ENCODE measurements around the gene GP9. TPM values are rescaled to one million over a fixed set of nuclear protein-coding genes. Genes with fewer than 3 reads are reported as not detected.

Gene GP9
- total RNA-seq (not detected), polyA plus RNA-seq (not detected)
- long read RNA-seq, donor 1, result 0 reads
- long read RNA-seq, donor 2, result 0 reads
- long read RNA-seq, donor 3, result 0 reads
- long read RNA-seq, donor 4, result 0 reads
- long read RNA-seq, donor 5, partial matches to known transcripts, result 0 of 1 reads
- long read RNA-seq, donor 5, other reads (novel, unspliced or antisense), result 0 of 1 reads
- long read RNA-seq, donor 6, result 0 reads
- long read RNA-seq, donor 7, result 0 reads
- long read RNA-seq, donor 8, result 0 reads
- long read RNA-seq, donor 9, result 0 reads
- long read RNA-seq, donor 10, result 0 reads

DNA sequence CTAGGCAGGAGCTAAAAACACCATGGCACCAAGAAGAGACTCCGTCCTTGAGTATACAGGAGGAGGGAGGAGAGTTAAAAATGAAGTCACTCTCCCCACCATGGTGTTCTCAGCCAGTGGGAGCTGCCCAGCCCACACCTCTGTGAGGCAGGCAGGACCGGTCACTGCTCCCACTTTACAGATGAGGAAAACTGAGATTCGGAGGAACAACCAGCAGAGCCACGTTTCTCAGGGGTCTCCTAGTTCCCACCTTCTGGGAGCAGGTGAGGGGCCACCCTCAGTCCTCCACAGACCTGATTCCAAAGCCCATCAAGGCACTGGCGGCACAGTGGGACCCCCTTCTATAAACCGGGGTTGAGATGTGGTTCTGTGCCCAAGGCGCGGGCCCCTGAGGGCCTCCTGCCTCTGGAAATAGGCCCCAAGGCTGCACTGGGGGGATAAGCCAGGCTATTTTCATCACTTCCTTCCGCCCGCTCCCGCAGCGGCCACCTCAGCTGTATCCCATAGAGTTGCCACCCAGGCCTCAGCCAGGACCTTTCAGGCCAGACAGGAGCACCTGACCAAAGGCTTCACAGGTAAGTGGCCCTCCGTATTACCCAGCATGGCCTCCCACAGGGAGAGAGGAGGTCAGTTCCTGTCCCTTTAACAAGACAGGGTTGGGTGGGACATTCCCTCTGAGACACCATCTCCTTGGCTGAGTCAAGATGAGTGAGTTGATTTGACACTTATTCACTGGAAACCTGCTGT is at the start of gene GP9:
TSS of gene GP9 (plus strand) at position 504 of the 747 bp plus-strand sequence. CDS start 961 bp downstream, outside the sequence.
- no peak for DNase-seq
- WGBS, 5 donors, result 82 to 91% (median 86%) methylated on average over 9 to 13 of the region's 13 CpGs
- H3K4me1 ChIP-seq, result peaks cover 16 to 36% (median 27%) of the 10 kb centered on the region in 4 donors
- intact Hi-C loops (cut with DNase I; ENCODE audit: low total_unique reads), result no loop called here
- TF ChIP-seq POLR2AphosphoS5 (IDR thresholded peaks at IDR 0.05), result no peak
- TF ChIP-seq, protein P1, sequence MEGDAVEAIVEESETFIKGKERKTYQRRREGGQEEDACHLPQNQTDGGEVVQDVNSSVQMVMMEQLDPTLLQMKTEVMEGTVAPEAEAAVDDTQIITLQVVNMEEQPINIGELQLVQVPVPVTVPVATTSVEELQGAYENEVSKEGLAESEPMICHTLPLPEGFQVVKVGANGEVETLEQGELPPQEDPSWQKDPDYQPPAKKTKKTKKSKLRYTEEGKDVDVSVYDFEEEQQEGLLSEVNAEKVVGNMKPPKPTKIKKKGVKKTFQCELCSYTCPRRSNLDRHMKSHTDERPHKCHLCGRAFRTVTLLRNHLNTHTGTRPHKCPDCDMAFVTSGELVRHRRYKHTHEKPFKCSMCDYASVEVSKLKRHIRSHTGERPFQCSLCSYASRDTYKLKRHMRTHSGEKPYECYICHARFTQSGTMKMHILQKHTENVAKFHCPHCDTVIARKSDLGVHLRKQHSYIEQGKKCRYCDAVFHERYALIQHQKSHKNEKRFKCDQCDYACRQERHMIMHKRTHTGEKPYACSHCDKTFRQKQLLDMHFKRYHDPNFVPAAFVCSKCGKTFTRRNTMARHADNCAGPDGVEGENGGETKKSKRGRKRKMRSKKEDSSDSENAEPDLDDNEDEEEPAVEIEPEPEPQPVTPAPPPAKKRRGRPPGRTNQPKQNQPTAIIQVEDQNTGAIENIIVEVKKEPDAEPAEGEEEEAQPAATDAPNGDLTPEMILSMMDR (IDR thresholded peaks at IDR 0.05), result no peak
- TF ChIP-seq EP300 (IDR thresholded peaks at IDR 0.05), result no peak
- TF ChIP-seq POLR2A (IDR thresholded peaks at IDR 0.05), result no peak
- no peak within 1 kb of the TSS for H3K4me3 ChIP-seq
- no peaks in the 10 kb centered on the region for H3K36me3 ChIP-seq
- H3K27ac ChIP-seq, result peak within 1 kb of the TSS in 1 of 5 donors; percentile 68
- no peaks in the 10 kb centered on the region for H3K27me3 ChIP-seq
- H3K9me3 ChIP-seq, result no peaks in the 10 kb centered on the region

DNA sequence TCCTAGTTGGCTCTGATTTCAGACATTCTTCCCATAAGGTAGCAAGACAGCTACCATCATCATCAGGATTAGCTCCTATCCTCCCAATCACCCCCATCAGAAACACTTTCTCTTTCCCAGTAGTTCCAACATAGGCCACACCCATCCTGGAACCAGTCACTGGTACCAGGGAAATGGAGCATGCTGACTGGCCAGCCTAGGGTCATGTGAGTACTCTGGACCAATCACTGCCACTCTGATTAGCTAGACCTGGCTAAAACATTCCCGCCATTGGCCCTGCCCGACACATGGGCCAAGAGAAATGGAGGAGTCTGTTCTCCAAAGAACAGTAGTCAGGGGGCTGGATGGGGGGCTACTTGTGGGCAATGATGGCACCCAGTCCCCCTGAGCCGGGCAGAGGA is 47.1 kb upstream of the GP9 start:
- intact Hi-C loops (cut with DNase I; ENCODE audit: low total_unique reads), result no loop called here
- 93 to 98% (median 96%) methylated on average over 3 of the region's 3 CpGs for WGBS, 5 donors
- DNase-seq, result no peak
- H3K27me3 ChIP-seq, result no peaks in the 10 kb centered on the region
- no peak overlapping the region for H3K4me3 ChIP-seq
- H3K36me3 ChIP-seq, result peaks cover 0 to 4% (median 0%) of the 10 kb centered on the region in 4 donors
- H3K27ac ChIP-seq, result peak overlapping the region in 4 of 5 donors; percentile 45 to 70 (median 68)
- no peaks in the 10 kb centered on the region for H3K9me3 ChIP-seq
- peaks cover 13 to 32% (median 25%) of the 10 kb centered on the region in 4 donors for H3K4me1 ChIP-seq
- no peak for TF ChIP-seq POLR2AphosphoS5 (IDR thresholded peaks at IDR 0.05)
- no peak for TF ChIP-seq EP300 (IDR thresholded peaks at IDR 0.05)
- TF ChIP-seq, protein P1 (IDR thresholded peaks at IDR 0.05), result no peak
- no peak for TF ChIP-seq POLR2A (IDR thresholded peaks at IDR 0.05)

DNA sequence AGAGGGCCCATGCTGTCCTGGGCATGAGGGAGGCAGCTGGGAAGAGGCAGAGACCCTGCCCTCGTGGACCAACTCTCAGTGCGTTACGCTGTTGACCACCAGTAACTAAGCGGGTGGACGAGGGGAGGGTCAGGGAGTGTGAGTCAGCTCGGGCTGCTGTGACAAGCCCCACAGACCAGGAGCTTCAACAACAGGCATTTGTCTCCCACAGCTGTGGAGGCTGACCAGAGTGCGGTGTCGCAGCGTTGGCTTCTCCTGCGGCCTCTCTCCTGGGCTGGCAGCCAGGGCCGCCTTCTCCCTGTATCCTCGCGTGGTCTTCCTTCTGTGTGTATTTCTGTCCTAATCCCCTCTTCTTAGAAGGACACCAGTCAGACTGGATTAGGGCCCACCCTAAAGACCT is 46.4 kb upstream of the GP9 start:
- no peaks in the 10 kb centered on the region for H3K36me3 ChIP-seq
- no peak for TF ChIP-seq POLR2AphosphoS5 (IDR thresholded peaks at IDR 0.05)
- no peaks in the 10 kb centered on the region for H3K27me3 ChIP-seq
- H3K4me1 ChIP-seq, result peaks cover 13 to 32% (median 25%) of the 10 kb centered on the region in 4 donors
- DNase-seq, result peak in 1 of 2 donors; percentile 58
- peak overlapping the region; percentile 45 to 70 (median 67) for H3K27ac ChIP-seq
- H3K9me3 ChIP-seq, result no peaks in the 10 kb centered on the region
- 74 to 88% (median 83%) methylated on average over 11 to 13 of the region's 13 CpGs for WGBS, 5 donors
- H3K4me3 ChIP-seq, result no peak overlapping the region
- intact Hi-C loops (cut with DNase I; ENCODE audit: low total_unique reads), result no loop called here

GRCh38 chr3:129014793-129015345 is 45.7 kb upstream of the GP9 start:
- Histone ChIP-seq H3K36me3 (no peaks in the 10 kb centered on the region), H3K27me3 (no peaks in the 10 kb centered on the region), H3K9me3 (no peaks in the 10 kb centered on the region), H3K27ac (peak overlapping the region; percentile 28 to 70 (median 67)), H3K4me3 (no peak overlapping the region), H3K4me1 (peaks cover 13 to 32% (median 25%) of the 10 kb centered on the region in 4 donors)
- TF ChIP-seq POLR2AphosphoS5 (IDR thresholded peaks at IDR 0.05) (no peak), POLR2A (IDR thresholded peaks at IDR 0.05) (no peak), EP300 (IDR thresholded peaks at IDR 0.05) (no peak)
- TF ChIP-seq, protein P1 (IDR thresholded peaks at IDR 0.05), result no peak
- 88 to 90% (median 88%) methylated on average over 9 of the region's 9 CpGs for WGBS, 5 donors
- no peak for DNase-seq
- intact Hi-C loops (cut with DNase I; ENCODE audit: low total_unique reads), result no loop called here
